Tibial nerve (tissue), 4 donors: Measurements from ENCODE around the gene CNNM4. TPM values are rescaled to one million over a fixed set of nuclear protein-coding genes. Genes with fewer than 3 reads are reported as not detected.

Source experiments
- DNase-seq, 2 donors: peaks; one replicate each; pipeline ENCODE4 v3.0.0-alpha.2; 2019; ENCODE audit warnings: low spot score in 2 of 2
- H3K27ac ChIP-seq, 4 donors: fragments of 200-600 bp; sonication (generic) in 3 of 4; one replicate each; pipeline ENCODE4 v1.5.1; 2017 to 2019; ENCODE audit warnings: mild to moderate bottlenecking in 1 of 4
- H3K27me3 ChIP-seq, 2 donors: fragments of 200-600 bp; sonication (generic) in 1 of 2; one replicate each; pipeline versions ENCODE4 v1.5.1 to v1.6.0; 2017 to 2019
- H3K36me3 ChIP-seq, 3 donors: fragments of 200-600 bp; sonication (generic); one replicate each; pipeline ENCODE4 v1.5.1; 2018 to 2019
- H3K4me1 ChIP-seq, 4 donors: fragments of 200-600 bp; sonication (generic) in 3 of 4; one replicate each; pipeline ENCODE4 v1.5.1; 2017 to 2019
- H3K4me3 ChIP-seq, 4 donors: fragments of 200-600 bp; sonication (generic) in 3 of 4; one replicate each; pipeline ENCODE4 v1.5.1; 2017 to 2019; ENCODE audit warnings: mild to moderate bottlenecking in 1 of 4, moderate library complexity in 1 of 4
- H3K9me3 ChIP-seq, 4 donors: fragments of 200-600 bp; sonication (generic) in 3 of 4; one replicate each; pipeline ENCODE4 v1.5.1; 2017 to 2019
- CTCF ChIP-seq, 5 experiments: fragments of 200-600 bp in 3 of 5; fragments of 450-650 bp in 2 of 5; sonication (generic) in 3 of 5; IDR thresholded peaks; one replicate each; pipeline ENCODE4 v1.5.1; 2016 to 2019; ENCODE audit warnings: antibody characterized with exemption in 5 of 5, mild to moderate bottlenecking in 3 of 5, moderate library complexity in 2 of 5
- EP300 ChIP-seq, 2 donors: sonication (generic); formaldehyde crosslinking; IDR thresholded peaks; one replicate each; pipeline ENCODE4 v1.6.1; 2017; ENCODE audit warnings: antibody characterized with exemption in 2 of 2, mild to moderate bottlenecking in 1 of 2
- POLR2A ChIP-seq, 2 donors: fragments of 450-650 bp; IDR thresholded peaks; one replicate each; pipeline ENCODE4 v1.6.1; 2017; ENCODE audit warnings: antibody characterized with exemption in 2 of 2, mild to moderate bottlenecking in 2 of 2, moderate library complexity in 2 of 2
- WGBS, 2 donors: methylation state at CpG; one replicate each; pipeline ENCODE4 v1.1.5; 2018; 5-methylcytosine and 5-hydroxymethylcytosine counted together
- total RNA-seq, 4 donors: library from RNA; depleted of rRNA; stranded (reverse); fragments of >200 nt; gene quantifications; one replicate each; pipeline ENCODE4 v1.1.0, GENCODE V29; 2016

CNNM4 gene
- total RNA-seq, 4 donors from 2014 or later, result 6.3 to 10.2 (median 7.9) TPM

- no peak overlapping the region for H3K27ac ChIP-seq
- H3K9me3 ChIP-seq, result no peaks in the 10 kb centered on the region
- DNase-seq, result no peak
- TF ChIP-seq EP300 (IDR thresholded peaks at IDR 0.05) (no peak), POLR2A (IDR thresholded peaks at IDR 0.05) (no peak), CTCF (IDR thresholded peaks at IDR 0.05) (no peak)
- 90 to 94% methylated on average over 12 of the region's 12 CpGs for WGBS, 2 donors
- no peaks in the 10 kb centered on the region for H3K27me3 ChIP-seq
- peaks cover 0 to 20% (median 0%) of the 10 kb centered on the region in 3 donors for H3K36me3 ChIP-seq
- H3K4me1 ChIP-seq, result peaks cover 0 to 33% (median 6%) of the 10 kb centered on the region in 4 donors
- no peak overlapping the region for H3K4me3 ChIP-seq
These were observed 12.4 kb downstream of the CNNM4 start for GRCh38 chr2:96772903-96773671.

GRCh38 chr2:96773922-96774321, 13.2 kb downstream of the CNNM4 start:
- H3K4me1 ChIP-seq, result peaks cover 0 to 33% (median 6%) of the 10 kb centered on the region in 4 donors
- H3K36me3 ChIP-seq, result peaks cover 0 to 20% (median 0%) of the 10 kb centered on the region in 3 donors
- no peaks in the 10 kb centered on the region for H3K9me3 ChIP-seq
- TF ChIP-seq POLR2A (IDR thresholded peaks at IDR 0.05), result no peak
- no peak for TF ChIP-seq EP300 (IDR thresholded peaks at IDR 0.05)
- no peak for TF ChIP-seq CTCF (IDR thresholded peaks at IDR 0.05)
- peak overlapping the region in 2 of 4 donors; percentile 14 to 30 for H3K4me3 ChIP-seq
- WGBS, 2 donors, result 80 to 86% methylated on average over 7 of the region's 7 CpGs
- H3K27me3 ChIP-seq, result no peaks in the 10 kb centered on the region
- no peak overlapping the region for H3K27ac ChIP-seq
- DNase-seq, result no peak

- H3K27ac ChIP-seq, result no peak overlapping the region
- WGBS, 2 donors, result 0 to 26% methylated on average over 1 of the region's 1 CpG
These were observed 14.5 kb downstream of the CNNM4 start for GRCh38 chr2:96775160-96775559.

GRCh38 chr2:96783388-96783787, 22.7 kb downstream of the CNNM4 start:
- H3K36me3 ChIP-seq, result peaks cover 0 to 13% (median 0%) of the 10 kb centered on the region in 3 donors
- DNase-seq, result no peak
- no peak overlapping the region for H3K27ac ChIP-seq
- H3K4me3 ChIP-seq, result no peak overlapping the region
- H3K4me1 ChIP-seq, result peaks cover 0 to 26% (median 4%) of the 10 kb centered on the region in 4 donors
- H3K27me3 ChIP-seq, result no peaks in the 10 kb centered on the region
- WGBS, 2 donors, result 66 to 68% methylated on average over 4 of the region's 4 CpGs
- no peaks in the 10 kb centered on the region for H3K9me3 ChIP-seq
- no peak for TF ChIP-seq EP300 (IDR thresholded peaks at IDR 0.05)
- no peak for TF ChIP-seq CTCF (IDR thresholded peaks at IDR 0.05)
- no peak for TF ChIP-seq POLR2A (IDR thresholded peaks at IDR 0.05)

More at GRCh38 chr2:96775160-96775559, 14.5 kb downstream of the CNNM4 start:
- no peak overlapping the region for H3K4me3 ChIP-seq
- peaks cover 0 to 30% (median 6%) of the 10 kb centered on the region in 4 donors for H3K4me1 ChIP-seq
- no peaks in the 10 kb centered on the region for H3K27me3 ChIP-seq
- no peaks in the 10 kb centered on the region for H3K9me3 ChIP-seq
- DNase-seq, result no peak
- TF ChIP-seq CTCF (IDR thresholded peaks at IDR 0.05) (no peak), EP300 (IDR thresholded peaks at IDR 0.05) (no peak), POLR2A (IDR thresholded peaks at IDR 0.05) (no peak)
- H3K36me3 ChIP-seq, result peaks cover 0 to 24% (median 0%) of the 10 kb centered on the region in 3 donors

GRCh38 chr2:96787411-96787810, 26.7 kb downstream of the CNNM4 start:
- H3K27ac ChIP-seq, result peak overlapping the region in 1 of 4 donors; percentile 38
- no peaks in the 10 kb centered on the region for H3K27me3 ChIP-seq
- H3K4me1 ChIP-seq, result peaks cover 0 to 33% (median 7%) of the 10 kb centered on the region in 4 donors
- 87 to 97% methylated on average over 3 of the region's 3 CpGs for WGBS, 2 donors
- H3K9me3 ChIP-seq, result no peaks in the 10 kb centered on the region
- TF ChIP-seq POLR2A (IDR thresholded peaks at IDR 0.05) (no peak), CTCF (IDR thresholded peaks at IDR 0.05) (no peak), EP300 (IDR thresholded peaks at IDR 0.05) (no peak)
- H3K36me3 ChIP-seq, result no peaks in the 10 kb centered on the region
- no peak for DNase-seq
- no peak overlapping the region for H3K4me3 ChIP-seq
